IMR-90 (cell line): ENCODE measurements around the gene ST7. TPM values are rescaled to one million over a fixed set of nuclear protein-coding genes. Genes with fewer than 3 reads are reported as not detected.

Source experiments
- ATAC-seq: fragments of 200-7000 bp; cut with Tn5 transposase; 2 replicates; pipeline ENCODE4 v1.9.1; 2020; ENCODE audit warnings: low read depth, mild to moderate bottlenecking, moderate library complexity
- BruUV-seq: library from RNA; stranded (reverse); fragments of 400-500 nt; replicated peaks from 2 replicates; lab custom pipeline; 2021; lab: Mats Ljungman, UMichigan
- CTCF ChIA-PET: fragments of 300-600 bp; formaldehyde crosslinking; extraction: SDS; loops from one replicate; lab custom pipeline; 2021; ENCODE audit warnings: antibody characterized with exemption; lab: Yijun Ruan, JAX
- POLR2A ChIA-PET: fragments of 300-600 bp; sonication (Branson Sonifier 250); formaldehyde crosslinking; loops from one replicate; lab custom pipeline; 2022; ENCODE audit warnings: antibody characterized with exemption; ENCODE audit not compliant: unreplicated experiment; lab: Charles Lee
- DNase-seq: peaks from one replicate; pipeline ENCODE4 v3.0.0; 2013
- H2AFZ ChIP-seq: replicated peaks from 2 replicates; pipeline ENCODE3; 2013; ENCODE audit warnings: low read length, mild to moderate bottlenecking; ENCODE audit not compliant: poor library complexity
- H2AK5ac ChIP-seq: 2 replicates; pipeline ENCODE4 v1.6.1; 2013; ENCODE audit warnings: low read depth, low read length, inconsistent platforms
- H2AK9ac ChIP-seq: replicated peaks from 2 replicates; pipeline ENCODE3; 2013; ENCODE audit warnings: mild to moderate bottlenecking, low read depth, low read length, moderate library complexity; ENCODE audit not compliant: poor library complexity
- H2BK120ac ChIP-seq: 2 replicates; pipeline ENCODE4 v1.6.1; 2013; ENCODE audit warnings: low read depth, low read length, inconsistent platforms
- H2BK15ac ChIP-seq: 3 replicates; pipeline ENCODE4 v1.6.1; 2013; ENCODE audit warnings: low read depth, low read length, inconsistent platforms
- H2BK20ac ChIP-seq: 2 replicates; pipeline ENCODE4 v1.6.1; 2013; ENCODE audit warnings: low read depth, mild to moderate bottlenecking, inconsistent platforms, low read length, moderate library complexity
- H2BK5ac ChIP-seq: 2 replicates; pipeline ENCODE4 v1.6.1; 2013; ENCODE audit warnings: mild to moderate bottlenecking, low read depth, low read length, inconsistent platforms; ENCODE audit not compliant: poor library complexity, severe bottlenecking
- H3K14ac ChIP-seq: replicated peaks from 2 replicates; pipeline ENCODE4 v1.6.1; 2013; ENCODE audit warnings: low read depth, low read length, inconsistent platforms
- H3K18ac ChIP-seq: 2 replicates; pipeline ENCODE4 v1.6.1; 2013; ENCODE audit warnings: low read depth, low read length, control low read depth
- H3K23ac ChIP-seq: 2 replicates; pipeline ENCODE4 v1.6.1; 2013; ENCODE audit warnings: low read depth, low read length, inconsistent platforms
- H3K27ac ChIP-seq: 2 replicates; pipeline ENCODE4 v1.5.1; 2013; ENCODE audit warnings: mild to moderate bottlenecking, control low read depth, low read length; ENCODE audit not compliant: insufficient read depth
- H3K27me3 ChIP-seq: 2 replicates; pipeline ENCODE4 v1.6.1; 2013; ENCODE audit warnings: low read length; ENCODE audit not compliant: control insufficient read depth, insufficient read depth
- H3K36me3 ChIP-seq: 2 replicates; pipeline ENCODE4 v1.6.1; 2013; ENCODE audit warnings: low read length, mixed read lengths; ENCODE audit not compliant: control insufficient read depth, insufficient read depth
- H3K4ac ChIP-seq: 2 replicates; pipeline ENCODE4 v1.6.1; 2013; ENCODE audit warnings: low read depth, low read length, inconsistent platforms
- H3K4me1 ChIP-seq: 2 replicates; pipeline ENCODE4 v1.6.1; 2013; ENCODE audit warnings: low read length, mixed read lengths; ENCODE audit not compliant: control insufficient read depth, insufficient read depth
- H3K4me2 ChIP-seq: 2 replicates; pipeline ENCODE4 v1.6.1; 2013; ENCODE audit warnings: low read depth, mild to moderate bottlenecking, control low read depth, low read length, moderate library complexity
- H3K4me3 ChIP-seq: 2 replicates; pipeline ENCODE4 v1.5.1; 2013; ENCODE audit warnings: low read depth, mild to moderate bottlenecking, control low read depth, low read length, moderate library complexity; ENCODE audit not compliant: insufficient read depth
- H3K56ac ChIP-seq: 2 replicates; pipeline ENCODE4 v1.6.1; 2013; ENCODE audit warnings: low read length, inconsistent platforms; ENCODE audit not compliant: insufficient read depth; ENCODE audit errors: extremely low read depth
- H3K79me1 ChIP-seq, 2 experiments: 2 replicates each; pipeline ENCODE4 v1.6.1; 2013; ENCODE audit warnings: low read length in 2 of 2, inconsistent platforms in 1 of 2, low read depth in 1 of 2
- H3K9ac ChIP-seq: 2 replicates; pipeline ENCODE4 v1.6.1; 2013; ENCODE audit warnings: low read depth, low read length, control low read depth
- H3K9me1 ChIP-seq: 2 replicates; pipeline ENCODE4 v1.6.1; 2013; ENCODE audit warnings: low read length, inconsistent platforms; ENCODE audit not compliant: insufficient read depth
- H3K9me3 ChIP-seq: 2 replicates; pipeline ENCODE4 v1.6.1; 2013; ENCODE audit warnings: low read length; ENCODE audit not compliant: control insufficient read depth, insufficient read depth
- H4K20me1 ChIP-seq: 2 replicates; pipeline ENCODE4 v1.6.1; 2013; ENCODE audit warnings: low read length, inconsistent platforms; ENCODE audit not compliant: insufficient read depth
- H4K5ac ChIP-seq: 2 replicates; pipeline ENCODE4 v1.6.1; 2013; ENCODE audit warnings: mild to moderate bottlenecking, low read depth, low read length, control low read depth
- H4K8ac ChIP-seq, 2 experiments: 2 replicates each; pipeline ENCODE4 v1.6.1; 2013; ENCODE audit warnings: low read depth in 2 of 2, low read length in 2 of 2, control low read depth in 1 of 2, inconsistent platforms in 1 of 2
- H4K91ac ChIP-seq: 2 replicates; pipeline ENCODE4 v1.6.1; 2013; ENCODE audit warnings: low read depth, low read length, inconsistent platforms; ENCODE audit not compliant: insufficient read depth
- FOS ChIP-seq: fragments of 150-350 bp; IDR thresholded peaks from 2 replicates; pipeline ENCODE4 v1.6.1; 2016; ENCODE audit warnings: low read depth, low read length
- NFE2L2 ChIP-seq: fragments of 150-350 bp; IDR thresholded peaks from 2 replicates; pipeline ENCODE4 v1.6.1; 2016; ENCODE audit warnings: low read depth, mild to moderate bottlenecking, low read length
- WGBS, 2 experiments: methylation state at CpG; one replicate each; pipeline versions ENCODE4 v1.1.5 to v1.1.7; 2013; ENCODE audit warnings: missing lambda C conversion rate in 2 of 2; ENCODE audit not compliant: insufficient read length in 1 of 2; ENCODE audit errors: extremely low coverage in 2 of 2; 5-methylcytosine and 5-hydroxymethylcytosine counted together
- dilution Hi-C: fragments of 300-500 bp; cut with HindIII; formaldehyde crosslinking; loops from one replicate; pipeline ENCODE4 v1.14.3; 2018; ENCODE audit warnings: low sequenced_read_pairs; ENCODE audit not compliant: unreplicated experiment
- in situ Hi-C: fragments of 300-500 bp; cut with MboI; formaldehyde crosslinking; loops from 3 replicates; pipeline ENCODE4 v1.14.3; 2019; ENCODE audit warnings: low sequenced_read_pairs, inconsistent platforms, mixed read lengths
- intact Hi-C: fragments of 100-400 bp; cut with micrococcal nuclease; formaldehyde crosslinking; loops from 2 replicates; pipeline ENCODE4 v1.10.0; 2022
- polyA plus RNA-seq, 3 experiments: library from polyadenylated mRNA; depleted of rRNA; stranded (reverse); fragments of >200 nt; gene quantifications; 2 replicates each; pipeline ENCODE4 v1.2.3, GENCODE V29; 2012; ENCODE audit warnings: low replicate concordance in 1 of 3
- total RNA-seq: library from RNA; depleted of rRNA; stranded (reverse); fragments of >200 nt; gene quantifications from 2 replicates; pipeline ENCODE4 v1.2.3, GENCODE V29; 2012

ST7 gene
- total and polyA plus RNA-seq, 2 of the 4 experiments (the other 2 are of a cell fraction): 18.6 to 26.0 TPM

- intact Hi-C loops (no loop called here), in situ Hi-C loops (no loop called here), dilution Hi-C loops (no loop called here)
- Histone ChIP-seq H4K20me1 (no peaks in the 10 kb centered on the region), H3K23ac (no peak overlapping the region), H3K36me3 (peaks cover 8% of the 10 kb centered on the region), H3K4me1 (no peaks in the 10 kb centered on the region), H2AFZ (no peak overlapping the region), H2BK120ac (no peak overlapping the region), H3K27ac (no peak overlapping the region), H3K14ac (no peak overlapping the region; the same call in 1 of the 2 replicates), H2BK20ac (no peak overlapping the region), H3K79me1 (no peaks in the 10 kb centered on the region; a peak in 1 of 4 replicates), H2BK5ac (no peak overlapping the region), H2AK5ac (no peak overlapping the region), H3K18ac (no peak overlapping the region), H3K27me3 (no peaks in the 10 kb centered on the region), H2BK15ac (no peak overlapping the region), H3K9ac (no peak overlapping the region), H3K9me1 (0 out of 2 replicates have a peak, but pooled peaks cover 3% of the 10 kb centered on the region), H3K56ac (no peak overlapping the region), H3K4me2 (no peak overlapping the region), H2AK9ac (no peak overlapping the region), H4K91ac (no peak overlapping the region), H3K4me3 (no peak overlapping the region), H3K9me3 (no peaks in the 10 kb centered on the region), H4K5ac (no peak overlapping the region), H4K8ac (no peak overlapping the region), H3K4ac (no peak overlapping the region)
- ChIA-PET POLR2A (no interaction called here), CTCF (interaction anchor here (0.6 kb wide), 1 partner anchor 11 kb away, joined by 3 read pairs; no protein-coding TSS in a partner anchor)
- ATAC-seq (no peak), DNase-seq (peak; percentile 73)
- BruUV-seq: no TSS peak
- peak; percentile 33; the same call in 1 of the 2 replicates for TF ChIP-seq FOS
- no peak for TF ChIP-seq NFE2L2
- no CpG with 5 or more reads among the region's 2 CpGs for WGBS, 2 experiments
Observed at GRCh38 chr7:117143580-117143979, 190.3 kb downstream of the ST7 start.
